ENCODE measurements around the gene RELN.

The RELN gene

DNA sequence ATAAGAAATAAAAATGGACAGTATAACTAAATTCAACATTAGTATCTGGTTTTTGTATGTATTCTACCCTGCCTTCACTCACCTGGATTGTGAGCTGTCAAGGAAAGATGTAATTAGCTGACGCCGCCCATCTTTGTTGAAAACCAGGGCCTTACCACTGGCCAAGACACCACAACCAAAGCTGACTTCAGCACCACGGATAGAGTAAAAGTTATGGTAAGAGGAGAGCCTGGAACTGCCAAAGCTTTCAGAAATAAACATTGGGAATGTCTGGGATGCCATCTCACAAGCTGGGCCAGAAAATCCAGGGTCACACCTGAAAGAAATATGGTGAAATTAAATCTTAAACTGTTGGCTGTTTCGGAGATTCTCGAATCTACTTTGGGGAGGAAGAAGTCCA lies 353.3 kb downstream of the RELN start:
- WGBS (ENCODE audit: extremely low coverage, insufficient coverage, low lambda C conversion rate) = no CpG with 5 or more reads among the region's 5 CpGs
- H3K4ac ChIP-seq (ENCODE audit: low read depth, low read length) = no peak overlapping the region
- H3K9ac ChIP-seq (ENCODE audit: low read length) = no peak overlapping the region
- H3K4me3 ChIP-seq (ENCODE audit: low read length) = no peak overlapping the region
- H3K18ac ChIP-seq (ENCODE audit: low read length) = no peak overlapping the region
- no peak overlapping the region for H2AK5ac ChIP-seq (ENCODE audit: low read length)
- no peak overlapping the region for H4K5ac ChIP-seq (ENCODE audit: low read length)
- H3K79me1 ChIP-seq (ENCODE audit: low read length) = no peaks in the 10 kb centered on the region
- no peak overlapping the region for H4K8ac ChIP-seq (ENCODE audit: low read depth, low read length)
- no peak overlapping the region for H3K56ac ChIP-seq (ENCODE audit: low read length)
- H2BK5ac ChIP-seq (ENCODE audit: low read length) = no peak overlapping the region
- peak; percentile 65 for DNase-seq
- H3K27me3 ChIP-seq (ENCODE audit: insufficient read depth, low read length, poor library complexity) = no peaks in the 10 kb centered on the region
- H2BK15ac ChIP-seq (replicated peaks; ENCODE audit: low read depth) = no peak overlapping the region
- no peaks in the 10 kb centered on the region for H3K4me1 ChIP-seq (ENCODE audit: control insufficient read depth, low read depth, low read length)
- H3K27ac ChIP-seq (ENCODE audit: low read depth, low read length) = no peak overlapping the region
- no peak overlapping the region for H3K23ac ChIP-seq (ENCODE audit: low read length)
- no peaks in the 10 kb centered on the region for H3K36me3 ChIP-seq (ENCODE audit: control insufficient read depth, insufficient read depth, low read length)
- no peaks in the 10 kb centered on the region for H3K79me2 ChIP-seq (ENCODE audit: control insufficient read depth, insufficient read depth, low read length)
- H2BK120ac ChIP-seq (ENCODE audit: low read depth, low read length) = no peak overlapping the region
- H3K4me2 ChIP-seq (ENCODE audit: low read length) = no peak overlapping the region

DNA sequence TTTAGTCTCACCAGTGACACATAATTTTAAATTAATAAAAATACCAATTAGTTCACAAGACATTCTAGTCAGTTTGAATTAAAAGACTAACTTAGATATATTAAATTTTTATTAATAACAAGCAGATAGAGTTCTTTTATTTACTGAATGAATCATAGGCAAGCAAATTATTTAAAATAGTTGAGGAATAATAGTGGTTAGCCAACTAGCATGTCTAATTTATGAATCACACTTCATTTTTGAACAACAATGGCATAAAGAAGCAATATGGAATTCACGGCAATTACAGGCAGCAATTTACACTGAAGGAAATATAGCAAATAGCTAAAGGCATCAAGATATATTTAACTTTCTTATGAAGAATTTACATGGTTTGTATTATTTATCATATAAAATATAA lies 356.5 kb downstream of the RELN start:
- H3K79me1 ChIP-seq (ENCODE audit: low read length) = no peaks in the 10 kb centered on the region
- no peaks in the 10 kb centered on the region for H3K79me2 ChIP-seq (ENCODE audit: control insufficient read depth, insufficient read depth, low read length)
- DNase-seq = no peak
- no peaks in the 10 kb centered on the region for H3K27me3 ChIP-seq (ENCODE audit: insufficient read depth, low read length, poor library complexity)
- H3K18ac ChIP-seq (ENCODE audit: low read length) = no peak overlapping the region
- H3K36me3 ChIP-seq (ENCODE audit: control insufficient read depth, insufficient read depth, low read length) = no peaks in the 10 kb centered on the region
- H2BK5ac ChIP-seq (ENCODE audit: low read length) = no peak overlapping the region
- H4K8ac ChIP-seq (ENCODE audit: low read depth, low read length) = no peak overlapping the region
- H2AK5ac ChIP-seq (ENCODE audit: low read length) = no peak overlapping the region
- WGBS (ENCODE audit: extremely low coverage, insufficient coverage, low lambda C conversion rate) = no CpG with 5 or more reads among the region's 1 CpG
- H3K27ac ChIP-seq (ENCODE audit: low read depth, low read length) = no peak overlapping the region
- no peak overlapping the region for H3K4me3 ChIP-seq (ENCODE audit: low read length)
- H3K4me2 ChIP-seq (ENCODE audit: low read length) = no peak overlapping the region
- H3K23ac ChIP-seq (ENCODE audit: low read length) = no peak overlapping the region
- H3K4ac ChIP-seq (ENCODE audit: low read depth, low read length) = no peak overlapping the region
- H4K5ac ChIP-seq (ENCODE audit: low read length) = no peak overlapping the region
- no peaks in the 10 kb centered on the region for H3K4me1 ChIP-seq (ENCODE audit: control insufficient read depth, low read depth, low read length)
- no peak overlapping the region for H3K56ac ChIP-seq (ENCODE audit: low read length)
- H2BK15ac ChIP-seq (replicated peaks; ENCODE audit: low read depth) = no peak overlapping the region
- H2BK120ac ChIP-seq (ENCODE audit: low read depth, low read length) = no peak overlapping the region
- H3K9ac ChIP-seq (ENCODE audit: low read length) = no peak overlapping the region

DNA sequence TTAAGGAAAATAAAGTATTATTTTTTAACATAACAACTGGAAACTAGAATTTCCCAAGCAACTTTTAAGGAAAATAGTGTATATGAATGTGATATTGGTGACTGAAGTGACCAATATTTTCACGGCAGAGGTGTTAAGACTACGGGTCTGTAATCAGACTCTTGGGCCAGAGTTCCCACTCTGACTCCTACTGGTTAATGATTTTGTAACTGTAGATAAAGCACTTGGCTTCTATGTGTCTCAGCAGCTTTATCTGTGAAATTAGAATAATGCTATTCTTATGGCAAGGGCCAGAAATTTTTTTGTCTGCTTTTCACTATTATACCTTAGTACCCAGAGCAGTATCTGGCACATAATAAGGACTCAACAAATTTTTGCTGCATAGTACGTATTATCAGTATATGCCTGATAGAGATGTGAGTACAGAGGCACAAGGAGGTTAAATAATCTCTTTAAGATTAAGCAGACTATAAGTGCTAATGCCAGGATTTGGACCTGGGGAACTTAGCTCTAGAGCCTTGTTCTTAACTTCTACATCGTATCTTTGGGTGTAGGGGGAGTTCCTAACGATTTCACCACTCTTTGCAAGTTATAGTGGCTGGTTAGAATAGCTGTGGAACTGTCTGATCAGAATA lies 357.3 kb downstream of the RELN start:
- Histone ChIP-seq H4K8ac (ENCODE audit: low read depth, low read length) (no peak overlapping the region), H2AK5ac (ENCODE audit: low read length) (no peak overlapping the region), H3K27ac (ENCODE audit: low read depth, low read length) (no peak overlapping the region), H3K56ac (ENCODE audit: low read length) (no peak overlapping the region), H2BK5ac (ENCODE audit: low read length) (no peak overlapping the region), H3K79me2 (ENCODE audit: control insufficient read depth, insufficient read depth, low read length) (no peaks in the 10 kb centered on the region), H3K18ac (ENCODE audit: low read length) (no peak overlapping the region), H3K23ac (ENCODE audit: low read length) (no peak overlapping the region), H4K5ac (ENCODE audit: low read length) (no peak overlapping the region), H3K4me3 (ENCODE audit: low read length) (no peak overlapping the region), H3K9ac (ENCODE audit: low read length) (no peak overlapping the region), H3K4me2 (ENCODE audit: low read length) (no peak overlapping the region), H3K79me1 (ENCODE audit: low read length) (no peaks in the 10 kb centered on the region), H3K4me1 (ENCODE audit: control insufficient read depth, low read depth, low read length) (no peaks in the 10 kb centered on the region), H3K4ac (ENCODE audit: low read depth, low read length) (no peak overlapping the region), H2BK15ac (replicated peaks; ENCODE audit: low read depth) (no peak overlapping the region), H3K36me3 (ENCODE audit: control insufficient read depth, insufficient read depth, low read length) (no peaks in the 10 kb centered on the region), H3K27me3 (ENCODE audit: insufficient read depth, low read length, poor library complexity) (no peaks in the 10 kb centered on the region), H2BK120ac (ENCODE audit: low read depth, low read length) (no peak overlapping the region)
- WGBS (ENCODE audit: extremely low coverage, insufficient coverage, low lambda C conversion rate) = no CpG with 5 or more reads among the region's 5 CpGs
- peak; percentile 67 for DNase-seq

DNA sequence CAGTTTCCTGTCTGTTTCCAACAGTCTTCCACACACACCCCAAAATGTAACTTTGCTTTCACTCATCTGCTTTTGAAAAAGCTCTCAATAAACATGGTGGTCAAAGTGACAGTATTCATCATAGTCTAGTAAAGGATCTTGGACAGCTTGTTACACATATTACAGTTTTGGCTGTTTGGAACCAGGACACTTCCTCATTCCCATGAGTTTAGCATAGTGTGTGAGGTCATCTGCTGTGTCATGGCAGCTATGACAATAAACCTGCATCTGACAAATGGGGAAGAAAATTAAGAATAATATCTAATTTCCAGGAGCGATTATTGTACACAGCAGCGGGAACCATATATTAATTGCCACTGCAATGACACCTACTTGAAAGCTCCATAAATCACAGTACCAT lies 359.1 kb downstream of the RELN start:
- H3K23ac ChIP-seq (ENCODE audit: low read length) = no peak overlapping the region
- H2BK15ac ChIP-seq (replicated peaks; ENCODE audit: low read depth) = no peak overlapping the region
- no peak overlapping the region for H3K56ac ChIP-seq (ENCODE audit: low read length)
- no peak overlapping the region for H3K9ac ChIP-seq (ENCODE audit: low read length)
- no CpG with 5 or more reads among the region's 2 CpGs for WGBS (ENCODE audit: extremely low coverage, insufficient coverage, low lambda C conversion rate)
- no peak overlapping the region for H3K4ac ChIP-seq (ENCODE audit: low read depth, low read length)
- H3K18ac ChIP-seq (ENCODE audit: low read length) = no peak overlapping the region
- no peak overlapping the region for H3K4me3 ChIP-seq (ENCODE audit: low read length)
- H3K36me3 ChIP-seq (ENCODE audit: control insufficient read depth, insufficient read depth, low read length) = no peaks in the 10 kb centered on the region
- no peak overlapping the region for H3K27ac ChIP-seq (ENCODE audit: low read depth, low read length)
- H3K27me3 ChIP-seq (ENCODE audit: insufficient read depth, low read length, poor library complexity) = no peaks in the 10 kb centered on the region
- no peaks in the 10 kb centered on the region for H3K79me1 ChIP-seq (ENCODE audit: low read length)
- H2BK5ac ChIP-seq (ENCODE audit: low read length) = no peak overlapping the region
- no peak overlapping the region for H2AK5ac ChIP-seq (ENCODE audit: low read length)
- no peak overlapping the region for H3K4me2 ChIP-seq (ENCODE audit: low read length)
- H4K5ac ChIP-seq (ENCODE audit: low read length) = no peak overlapping the region
- no peak for DNase-seq
- no peak overlapping the region for H2BK120ac ChIP-seq (ENCODE audit: low read depth, low read length)
- no peaks in the 10 kb centered on the region for H3K4me1 ChIP-seq (ENCODE audit: control insufficient read depth, low read depth, low read length)
- H3K79me2 ChIP-seq (ENCODE audit: control insufficient read depth, insufficient read depth, low read length) = no peaks in the 10 kb centered on the region
- no peak overlapping the region for H4K8ac ChIP-seq (ENCODE audit: low read depth, low read length)

- H3K79me1 ChIP-seq (ENCODE audit: low read length) = no peaks in the 10 kb centered on the region
- H3K4me1 ChIP-seq (ENCODE audit: control insufficient read depth, low read depth, low read length) = no peaks in the 10 kb centered on the region
- no peak overlapping the region for H4K8ac ChIP-seq (ENCODE audit: low read depth, low read length)
- H3K4me3 ChIP-seq (ENCODE audit: low read length) = no peak overlapping the region
- no peak overlapping the region for H2AK5ac ChIP-seq (ENCODE audit: low read length)
- H4K5ac ChIP-seq (ENCODE audit: low read length) = no peak overlapping the region
- H3K9ac ChIP-seq (ENCODE audit: low read length) = no peak overlapping the region
- H3K56ac ChIP-seq (ENCODE audit: low read length) = no peak overlapping the region
- H3K79me2 ChIP-seq (ENCODE audit: control insufficient read depth, insufficient read depth, low read length) = no peaks in the 10 kb centered on the region
- no peaks in the 10 kb centered on the region for H3K36me3 ChIP-seq (ENCODE audit: control insufficient read depth, insufficient read depth, low read length)
- no peak overlapping the region for H3K4me2 ChIP-seq (ENCODE audit: low read length)
- H3K23ac ChIP-seq (ENCODE audit: low read length) = no peak overlapping the region
- H3K4ac ChIP-seq (ENCODE audit: low read depth, low read length) = no peak overlapping the region
- no peak overlapping the region for H2BK5ac ChIP-seq (ENCODE audit: low read length)
- H3K18ac ChIP-seq (ENCODE audit: low read length) = no peak overlapping the region
- no CpG with 5 or more reads among the region's 2 CpGs for WGBS (ENCODE audit: extremely low coverage, insufficient coverage, low lambda C conversion rate)
- no peaks in the 10 kb centered on the region for H3K27me3 ChIP-seq (ENCODE audit: insufficient read depth, low read length, poor library complexity)
- DNase-seq = no peak
- no peak overlapping the region for H2BK120ac ChIP-seq (ENCODE audit: low read depth, low read length)
- no peak overlapping the region for H3K27ac ChIP-seq (ENCODE audit: low read depth, low read length)
- no peak overlapping the region for H2BK15ac ChIP-seq (replicated peaks; ENCODE audit: low read depth)
Observed at GRCh38 chr7:103628742-103629141, 360.7 kb downstream of the RELN start.

DNA sequence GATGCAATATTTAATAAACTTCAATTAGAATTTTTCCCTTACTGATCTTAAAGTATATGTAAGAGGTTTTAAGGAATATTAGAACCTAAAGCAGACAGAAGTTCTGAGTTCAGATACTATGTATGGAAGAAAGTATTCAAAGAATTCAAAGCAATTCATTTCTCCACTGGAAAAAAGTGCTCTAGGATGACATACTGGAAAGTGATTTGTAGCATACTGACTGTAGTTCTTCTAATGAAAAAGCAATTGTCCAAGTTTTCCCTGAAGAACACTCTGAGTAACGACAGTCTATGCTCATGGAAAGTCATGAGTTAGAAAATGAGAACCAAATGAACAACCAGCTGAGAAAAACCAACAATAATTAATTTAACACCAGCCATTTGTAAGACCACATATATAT lies 362.7 kb downstream of the RELN start:
- H3K27me3 ChIP-seq (ENCODE audit: insufficient read depth, low read length, poor library complexity) = no peaks in the 10 kb centered on the region
- no peaks in the 10 kb centered on the region for H3K36me3 ChIP-seq (ENCODE audit: control insufficient read depth, insufficient read depth, low read length)
- no peak overlapping the region for H2AK5ac ChIP-seq (ENCODE audit: low read length)
- H3K9ac ChIP-seq (ENCODE audit: low read length) = no peak overlapping the region
- no peak overlapping the region for H2BK5ac ChIP-seq (ENCODE audit: low read length)
- H4K8ac ChIP-seq (ENCODE audit: low read depth, low read length) = no peak overlapping the region
- no peak overlapping the region for H3K4ac ChIP-seq (ENCODE audit: low read depth, low read length)
- no peaks in the 10 kb centered on the region for H3K79me2 ChIP-seq (ENCODE audit: control insufficient read depth, insufficient read depth, low read length)
- no peak overlapping the region for H3K23ac ChIP-seq (ENCODE audit: low read length)
- no peaks in the 10 kb centered on the region for H3K4me1 ChIP-seq (ENCODE audit: control insufficient read depth, low read depth, low read length)
- no peak overlapping the region for H2BK15ac ChIP-seq (replicated peaks; ENCODE audit: low read depth)
- no peak overlapping the region for H2BK120ac ChIP-seq (ENCODE audit: low read depth, low read length)
- no peak overlapping the region for H3K4me3 ChIP-seq (ENCODE audit: low read length)
- DNase-seq = no peak
- H3K27ac ChIP-seq (ENCODE audit: low read depth, low read length) = no peak overlapping the region
- H3K4me2 ChIP-seq (ENCODE audit: low read length) = no peak overlapping the region
- WGBS (ENCODE audit: extremely low coverage, insufficient coverage, low lambda C conversion rate) = no CpG with 5 or more reads among the region's 1 CpG
- no peaks in the 10 kb centered on the region for H3K79me1 ChIP-seq (ENCODE audit: low read length)
- H4K5ac ChIP-seq (ENCODE audit: low read length) = no peak overlapping the region
- no peak overlapping the region for H3K56ac ChIP-seq (ENCODE audit: low read length)
- no peak overlapping the region for H3K18ac ChIP-seq (ENCODE audit: low read length)
